Jurkat, Clone E6-1 (cell line): ENCODE data around the gene C4orf50. TPM values are rescaled to one million over a fixed set of nuclear protein-coding genes. Genes with fewer than 3 reads are reported as not detected.

ENCODE experiments used
- DNase-seq: peaks from one replicate; pipeline ENCODE4 v3.0.0-alpha.2; 2011; ENCODE audit warnings: low read depth, low spot score
- H3K4me3 ChIP-seq: 2 replicates; pipeline ENCODE4 v1.5.1; 2011; ENCODE audit warnings: mild to moderate bottlenecking, low read length, control low read depth, moderate library complexity
- polyA plus RNA-seq: library from polyadenylated mRNA; unstranded; fragments of >200 nt; gene quantifications from one replicate; pipeline ENCODE4 v1.2.1, GENCODE V29; 2012; ENCODE audit warnings: missing spikeins; ENCODE audit not compliant: insufficient read length, insufficient read depth

Gene C4orf50
- polyA plus RNA-seq: 0.20 TPM

- DNase-seq: no peak
- no peak within 1 kb of the TSS for H3K4me3 ChIP-seq
Observed at GRCh38 chr4:6018331-6018730, at the start of gene C4orf50. C4orf50 (minus strand) TSS chr4:6018431.

GRCh38 chr4:6065934-6066590 lies 47.8 kb upstream of the C4orf50 start:
- H3K4me3 ChIP-seq: no peak overlapping the region
- DNase-seq: no peak

- no peak for DNase-seq
- no peak overlapping the region for H3K4me3 ChIP-seq
Observed at GRCh38 chr4:6065166-6065565, 46.9 kb upstream of the C4orf50 start.

GRCh38 chr4:6064383-6064782 lies 46.2 kb upstream of the C4orf50 start:
- H3K4me3 ChIP-seq: no peak overlapping the region

GRCh38 chr4:6063684-6064083 lies 45.5 kb upstream of the C4orf50 start:
- DNase-seq: no peak

More at GRCh38 chr4:6064383-6064782, 46.2 kb upstream of the C4orf50 start:
- no peak for DNase-seq

GRCh38 chr4:6062133-6062532 lies 43.9 kb upstream of the C4orf50 start:
- DNase-seq: no peak
- H3K4me3 ChIP-seq: no peak overlapping the region

More at GRCh38 chr4:6063684-6064083, 45.5 kb upstream of the C4orf50 start:
- H3K4me3 ChIP-seq: no peak overlapping the region

GRCh38 chr4:6059375-6059805 lies 41.2 kb upstream of the C4orf50 start:
- H3K4me3 ChIP-seq: no peak overlapping the region
- DNase-seq: no peak

GRCh38 chr4:6058531-6059374 lies 40.5 kb upstream of the C4orf50 start:
- DNase-seq: no peak
- H3K4me3 ChIP-seq: no peak overlapping the region

GRCh38 chr4:6056976-6057766 lies 38.9 kb upstream of the C4orf50 start:
- H3K4me3 ChIP-seq: no peak overlapping the region
- no peak for DNase-seq

- no peak for DNase-seq
- no peak overlapping the region for H3K4me3 ChIP-seq
Observed at GRCh38 chr4:6055436-6055835, 37.2 kb upstream of the C4orf50 start.

- DNase-seq: no peak
- no peak overlapping the region for H3K4me3 ChIP-seq
Observed at GRCh38 chr4:6055030-6055429, 36.8 kb upstream of the C4orf50 start.

- H3K4me3 ChIP-seq: no peak overlapping the region
- no peak for DNase-seq
Observed at GRCh38 chr4:6054162-6054922, 36.1 kb upstream of the C4orf50 start.

GRCh38 chr4:6052679-6053078 lies 34.4 kb upstream of the C4orf50 start:
- DNase-seq: no peak
- H3K4me3 ChIP-seq: no peak overlapping the region

GRCh38 chr4:6050551-6050950 lies 32.3 kb upstream of the C4orf50 start:
- no peak overlapping the region for H3K4me3 ChIP-seq
- no peak for DNase-seq

GRCh38 chr4:6049985-6050384 lies 31.8 kb upstream of the C4orf50 start:
- DNase-seq: no peak
- no peak overlapping the region for H3K4me3 ChIP-seq

GRCh38 chr4:6049278-6049677 lies 31.0 kb upstream of the C4orf50 start:
- no peak for DNase-seq
- H3K4me3 ChIP-seq: no peak overlapping the region

GRCh38 chr4:6048537-6048936 lies 30.3 kb upstream of the C4orf50 start:
- no peak overlapping the region for H3K4me3 ChIP-seq

GRCh38 chr4:6047130-6047673 lies 29.0 kb upstream of the C4orf50 start:
- no peak for DNase-seq
- no peak overlapping the region for H3K4me3 ChIP-seq

More at GRCh38 chr4:6048537-6048936, 30.3 kb upstream of the C4orf50 start:
- no peak for DNase-seq
